Activated CD4-positive, alpha-beta memory T cell treated with anti-CD3 and anti-CD28 coated beads for 36 hours (primary cell): Measurements from ENCODE around the gene RAI14. TPM values are rescaled to one million over a fixed set of nuclear protein-coding genes. Genes with fewer than 3 reads are reported as not detected.

Source experiments
- CTCF ChIA-PET: fragments of 350-600 bp; sonication (Branson Sonifier 250); formaldehyde crosslinking; loops from one replicate; lab custom pipeline; 2021; ENCODE audit warnings: antibody characterized with exemption, inconsistent platforms; lab: Charles Lee
- POLR2A ChIA-PET: fragments of 350-600 bp; sonication (Branson Sonifier 250); formaldehyde crosslinking; loops from one replicate; lab custom pipeline; 2021; ENCODE audit warnings: antibody characterized with exemption; lab: Charles Lee
- DNase-seq: peaks from one replicate; pipeline ENCODE4 v3.0.0-alpha.2; 2020
- H3K27ac Mint-ChIP-seq: one replicate; pipeline ENCODE4 v1.8.0; 2021; ENCODE audit warnings: mixed read lengths
- H3K27me3 Mint-ChIP-seq: one replicate; pipeline ENCODE4 v1.8.0; 2021; ENCODE audit warnings: mixed read lengths
- H3K36me3 Mint-ChIP-seq: one replicate; pipeline ENCODE4 v1.8.0; 2021; ENCODE audit warnings: mixed read lengths
- H3K4me1 Mint-ChIP-seq: one replicate; pipeline ENCODE4 v1.8.0; 2021; ENCODE audit warnings: low read depth, mixed read lengths
- H3K4me3 Mint-ChIP-seq: one replicate; pipeline ENCODE4 v1.8.0; 2021; ENCODE audit warnings: mild to moderate bottlenecking, mixed read lengths
- H3K9me3 Mint-ChIP-seq: one replicate; pipeline ENCODE4 v1.8.0; 2021; ENCODE audit warnings: mixed read lengths
- intact Hi-C: fragments of 100-400 bp; cut with micrococcal nuclease; formaldehyde crosslinking; loops from one replicate; pipeline ENCODE4 v1.15.1; 2023
- total RNA-seq, 2 experiments: library from RNA; stranded (reverse); gene quantifications; one replicate each; pipeline ENCODE4 v1.2.3, GENCODE V29; 2021

RAI14 gene
- total RNA-seq = 1 to 10 TPM; 3.9 to 5.4 TPM

GRCh38 chr5:34656001-34656699 lies at the start of gene RAI14:
Gene RAI14 (plus strand): TSS chr5:34656328. CDS start chr5:34686920, 30,592 bp downstream.
- H3K4me1 Mint-ChIP-seq = peaks cover 16% of the 10 kb centered on the region
- peaks cover 28% of the 10 kb centered on the region for H3K27me3 Mint-ChIP-seq
- ChIA-PET POLR2A (interaction anchor here (1.2 kb wide), 1 partner anchor 274 kb away, joined by 4 read pairs; no protein-coding TSS in a partner anchor), CTCF (interaction anchor here (1.1 kb wide), 1 partner anchor 38 kb away, joined by 3 read pairs; no protein-coding TSS in a partner anchor)
- DNase-seq = peak; percentile 36
- no peak within 1 kb of the TSS for H3K27ac Mint-ChIP-seq
- H3K36me3 Mint-ChIP-seq = no peaks in the 10 kb centered on the region
- intact Hi-C loops = loop anchor here (10.0 kb wide), 2 partner anchors 121 to 259 kb away; partner anchors contain the start of genes BRIX1 and RAD1
- peak within 1 kb of the TSS; percentile 77 for H3K4me3 Mint-ChIP-seq
- no peaks in the 10 kb centered on the region for H3K9me3 Mint-ChIP-seq

DNA sequence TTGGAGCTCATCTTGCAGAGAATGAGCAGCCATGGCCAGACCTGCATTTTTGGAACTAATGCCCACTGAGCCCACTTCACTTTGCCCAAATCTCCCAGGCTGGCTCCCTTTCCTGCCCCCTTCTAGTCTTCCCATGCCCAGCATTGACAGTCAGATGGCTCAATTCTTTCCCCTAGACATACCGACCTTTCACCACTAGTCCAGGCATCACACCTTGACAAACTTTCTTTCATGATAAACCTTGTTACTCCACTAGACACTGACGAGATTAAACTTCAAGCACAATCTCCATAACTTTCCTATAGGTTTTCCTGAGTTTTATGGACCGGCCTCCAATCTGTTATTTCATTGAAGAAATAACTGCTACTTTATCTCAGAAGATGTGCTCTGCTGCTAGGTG lies 47.8 kb upstream of the RAI14 start:
- H3K27ac Mint-ChIP-seq = no peak overlapping the region
- ChIA-PET POLR2A (no interaction called here), CTCF (no interaction called here)
- peaks cover 2% of the 10 kb centered on the region for H3K27me3 Mint-ChIP-seq
- no peak for DNase-seq
- H3K4me3 Mint-ChIP-seq = no peak overlapping the region
- no peaks in the 10 kb centered on the region for H3K4me1 Mint-ChIP-seq
- H3K36me3 Mint-ChIP-seq = no peaks in the 10 kb centered on the region
- intact Hi-C loops = no loop called here
- no peaks in the 10 kb centered on the region for H3K9me3 Mint-ChIP-seq

- Mint-ChIP-seq H3K4me3 (no peak overlapping the region), H3K27me3 (peaks cover 2% of the 10 kb centered on the region), H3K36me3 (no peaks in the 10 kb centered on the region), H3K27ac (no peak overlapping the region), H3K4me1 (no peaks in the 10 kb centered on the region), H3K9me3 (no peaks in the 10 kb centered on the region)
- ChIA-PET POLR2A (no interaction called here), CTCF (no interaction called here)
- no peak for DNase-seq
- intact Hi-C loops = no loop called here
These were observed 47.1 kb upstream of the RAI14 start for GRCh38 chr5:34608859-34609648.

- Mint-ChIP-seq H3K4me1 (no peaks in the 10 kb centered on the region), H3K27ac (no peak overlapping the region), H3K9me3 (no peaks in the 10 kb centered on the region), H3K36me3 (no peaks in the 10 kb centered on the region), H3K4me3 (no peak overlapping the region), H3K27me3 (peaks cover 2% of the 10 kb centered on the region)
- intact Hi-C loops = no loop called here
- no peak for DNase-seq
- ChIA-PET CTCF (no interaction called here), POLR2A (no interaction called here)
These were observed 46.1 kb upstream of the RAI14 start for GRCh38 chr5:34609951-34610441.

DNA sequence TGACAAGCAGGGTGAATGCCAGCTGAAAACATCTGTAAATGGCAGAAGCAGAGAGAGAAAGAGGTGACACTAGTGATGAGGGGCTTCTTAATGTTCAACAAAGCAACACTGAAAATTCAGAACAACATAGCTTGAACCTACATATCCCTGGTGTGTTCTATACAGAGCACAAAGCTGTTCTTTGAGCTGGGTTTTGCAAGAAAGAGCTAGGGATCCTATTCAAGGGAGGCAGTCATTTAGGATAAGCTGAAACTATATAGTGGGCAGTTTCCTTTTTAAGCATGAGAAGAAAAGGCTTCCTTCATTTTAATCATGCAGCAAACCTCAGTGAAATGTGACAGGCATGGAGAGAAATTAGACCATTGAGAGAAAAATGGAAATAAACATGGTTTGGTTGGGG lies 45.6 kb upstream of the RAI14 start:
- no peaks in the 10 kb centered on the region for H3K9me3 Mint-ChIP-seq
- intact Hi-C loops = no loop called here
- ChIA-PET POLR2A (no interaction called here), CTCF (no interaction called here)
- no peaks in the 10 kb centered on the region for H3K36me3 Mint-ChIP-seq
- peaks cover 2% of the 10 kb centered on the region for H3K27me3 Mint-ChIP-seq
- no peak overlapping the region for H3K27ac Mint-ChIP-seq
- no peaks in the 10 kb centered on the region for H3K4me1 Mint-ChIP-seq
- no peak for DNase-seq
- H3K4me3 Mint-ChIP-seq = no peak overlapping the region

GRCh38 chr5:34611464-34612415 lies 44.4 kb upstream of the RAI14 start:
- POLR2A ChIA-PET = interaction anchor here (0.7 kb wide), 1 partner anchor 34 kb away, joined by 3 read pairs; no protein-coding TSS in a partner anchor
- no peaks in the 10 kb centered on the region for H3K4me1 Mint-ChIP-seq
- CTCF ChIA-PET = no interaction called here
- H3K27ac Mint-ChIP-seq = no peak overlapping the region
- H3K36me3 Mint-ChIP-seq = no peaks in the 10 kb centered on the region
- no peak for DNase-seq
- intact Hi-C loops = no loop called here
- H3K4me3 Mint-ChIP-seq = no peak overlapping the region
- H3K27me3 Mint-ChIP-seq = no peaks in the 10 kb centered on the region
- H3K9me3 Mint-ChIP-seq = no peaks in the 10 kb centered on the region

DNA sequence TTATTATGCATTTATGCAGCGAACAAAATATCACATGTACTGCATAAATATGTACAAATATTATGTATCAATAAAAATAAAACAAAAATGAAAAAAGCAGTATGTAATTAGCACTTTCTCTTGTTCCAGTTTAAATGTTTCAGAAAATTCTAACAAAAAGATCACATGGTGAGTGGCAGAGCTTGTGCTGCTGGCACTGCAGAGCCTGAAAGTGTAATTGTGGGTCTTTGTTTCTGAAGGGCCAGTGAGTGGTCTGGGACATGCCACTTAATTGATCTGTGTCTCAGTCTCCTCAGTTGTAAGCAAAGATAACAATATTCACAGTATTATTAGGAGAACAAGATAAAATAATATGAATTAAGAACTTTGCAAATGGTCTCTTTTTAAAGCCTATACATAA lies 39.5 kb upstream of the RAI14 start:
- H3K4me1 Mint-ChIP-seq = peaks cover 4% of the 10 kb centered on the region
- intact Hi-C loops = no loop called here
- DNase-seq = no peak
- H3K27me3 Mint-ChIP-seq = peaks cover 10% of the 10 kb centered on the region
- ChIA-PET POLR2A (no interaction called here), CTCF (interaction anchor here (0.7 kb wide), 1 partner anchor 281 kb away, joined by 3 read pairs; no protein-coding TSS in a partner anchor)
- H3K4me3 Mint-ChIP-seq = no peak overlapping the region
- no peaks in the 10 kb centered on the region for H3K9me3 Mint-ChIP-seq
- no peaks in the 10 kb centered on the region for H3K36me3 Mint-ChIP-seq
- H3K27ac Mint-ChIP-seq = no peak overlapping the region

- no peaks in the 10 kb centered on the region for H3K36me3 Mint-ChIP-seq
- peaks cover 10% of the 10 kb centered on the region for H3K27me3 Mint-ChIP-seq
- intact Hi-C loops = no loop called here
- ChIA-PET CTCF (interaction anchor here (0.6 to 1.0 kb wide), 2 partner anchors 38 to 279 kb away, joined by 3 read pairs; partner anchors contain the start of gene RAI14), POLR2A (no interaction called here)
- DNase-seq = no peak
- no peaks in the 10 kb centered on the region for H3K9me3 Mint-ChIP-seq
- peaks cover 10% of the 10 kb centered on the region for H3K4me1 Mint-ChIP-seq
- H3K27ac Mint-ChIP-seq = no peak overlapping the region
- no peak overlapping the region for H3K4me3 Mint-ChIP-seq
These were observed 37.6 kb upstream of the RAI14 start for GRCh38 chr5:34618371-34619065.

GRCh38 chr5:34620185-34620584 lies 35.9 kb upstream of the RAI14 start:
- H3K36me3 Mint-ChIP-seq = no peaks in the 10 kb centered on the region
- H3K27ac Mint-ChIP-seq = no peak overlapping the region
- intact Hi-C loops = no loop called here
- CTCF ChIA-PET = no interaction called here
- no peak for DNase-seq
- H3K4me1 Mint-ChIP-seq = peaks cover 10% of the 10 kb centered on the region
- H3K27me3 Mint-ChIP-seq = peaks cover 10% of the 10 kb centered on the region
- POLR2A ChIA-PET = no interaction called here
- no peaks in the 10 kb centered on the region for H3K9me3 Mint-ChIP-seq
- no peak overlapping the region for H3K4me3 Mint-ChIP-seq

- Mint-ChIP-seq H3K27me3 (peaks cover 10% of the 10 kb centered on the region), H3K9me3 (no peaks in the 10 kb centered on the region), H3K4me3 (no peak overlapping the region), H3K27ac (no peak overlapping the region), H3K36me3 (no peaks in the 10 kb centered on the region), H3K4me1 (peaks cover 10% of the 10 kb centered on the region)
- no peak for DNase-seq
- ChIA-PET CTCF (no interaction called here), POLR2A (no interaction called here)
- intact Hi-C loops = no loop called here
These were observed 34.6 kb upstream of the RAI14 start for GRCh38 chr5:34621277-34622097.

DNA sequence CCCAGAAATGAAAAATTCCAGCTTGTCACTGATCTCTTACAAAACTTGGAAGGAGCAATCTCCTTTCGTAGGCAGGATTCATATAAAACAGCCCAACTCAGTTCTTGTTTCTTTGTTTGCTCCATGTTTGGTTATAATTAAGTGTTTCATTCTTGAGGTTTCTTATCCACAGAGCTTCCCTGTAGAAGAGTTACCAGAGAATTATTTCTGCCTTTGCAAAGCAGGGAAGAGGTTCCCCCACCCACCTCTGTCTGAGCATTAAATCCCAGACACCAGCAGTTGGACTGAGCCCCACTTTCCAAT lies 34.1 kb upstream of the RAI14 start:
- no peaks in the 10 kb centered on the region for H3K9me3 Mint-ChIP-seq
- POLR2A ChIA-PET = no interaction called here
- intact Hi-C loops = no loop called here
- CTCF ChIA-PET = no interaction called here
- H3K36me3 Mint-ChIP-seq = no peaks in the 10 kb centered on the region
- peaks cover 10% of the 10 kb centered on the region for H3K4me1 Mint-ChIP-seq
- H3K27ac Mint-ChIP-seq = no peak overlapping the region
- DNase-seq = no peak
- no peak overlapping the region for H3K4me3 Mint-ChIP-seq
- peaks cover 10% of the 10 kb centered on the region for H3K27me3 Mint-ChIP-seq
